GM19438 (cell line): Measurements from ENCODE around the gene DYNLT1.
"Not testable (repeated sequence)": the region's sequence is repeated elsewhere in the genome, so short reads cannot be mapped to it uniquely, and the experiment has no call there.

ENCODE experiments used
- ATAC-seq: cut with Tn5 transposase; IDR thresholded peaks from one replicate; pipeline ENCODE4 v1.9.1; 2021; ENCODE audit warnings: low read depth; ENCODE audit not compliant: unreplicated experiment

DYNLT1 gene

GRCh38 chr6:158665332-158665731, 20.8 kb upstream of the DYNLT1 start:
- ATAC-seq, result no peak

GRCh38 chr6:158663625-158664165, 19.2 kb upstream of the DYNLT1 start:
- ATAC-seq, result no peak

GRCh38 chr6:158662954-158663624, 18.5 kb upstream of the DYNLT1 start:
- no peak for ATAC-seq

GRCh38 chr6:158662607-158662953, 18.0 kb upstream of the DYNLT1 start:
- ATAC-seq, result no peak

GRCh38 chr6:158661156-158661685, 16.7 kb upstream of the DYNLT1 start:
- no peak for ATAC-seq

GRCh38 chr6:158660333-158660754, 15.8 kb upstream of the DYNLT1 start:
- no peak for ATAC-seq

GRCh38 chr6:158656986-158657385, 12.4 kb upstream of the DYNLT1 start:
- not testable (repeated sequence) for ATAC-seq

GRCh38 chr6:158655569-158656450, 11.3 kb upstream of the DYNLT1 start:
- no peak for ATAC-seq

GRCh38 chr6:158654960-158655489, 10.5 kb upstream of the DYNLT1 start:
- ATAC-seq, result no peak

- no peak for ATAC-seq
Observed at GRCh38 chr6:158654498-158654897, 10.0 kb upstream of the DYNLT1 start.

GRCh38 chr6:158653577-158654354, 9.2 kb upstream of the DYNLT1 start:
- peak; percentile 55 for ATAC-seq

GRCh38 chr6:158651981-158652737, 7.6 kb upstream of the DYNLT1 start:
- not testable (repeated sequence) for ATAC-seq

GRCh38 chr6:158649289-158650143, 5.0 kb upstream of the DYNLT1 start, which contains the start of gene SYTL3:
Gene SYTL3 (plus strand): TSS chr6:158650054. CDS start chr6:158663269, 13,215 bp downstream.
- peak; percentile 41 for ATAC-seq

GRCh38 chr6:158648682-158649131, 4.2 kb upstream of the DYNLT1 start:
- ATAC-seq, result no peak

GRCh38 chr6:158647501-158647900, 3.0 kb upstream of the DYNLT1 start:
- ATAC-seq, result no peak

- no peak for ATAC-seq
Observed at GRCh38 chr6:158646023-158646910, 1.7 kb upstream of the DYNLT1 start.
